PC-3 (cell line): ENCODE measurements around the gene TOMM40. TPM values are rescaled to one million over a fixed set of nuclear protein-coding genes. Genes with fewer than 3 reads are reported as not detected.
"Not testable (repeated sequence)": the region's sequence is repeated elsewhere in the genome, so short reads cannot be mapped to it uniquely, and the experiment has no call there.

ENCODE experiments used
- ATAC-seq: fragments of 200-7000 bp; cut with Tn5 transposase; 2 replicates; pipeline ENCODE4 v1.9.1; 2020; ENCODE audit warnings: mild to moderate bottlenecking, moderate library complexity
- BruUV-seq: library from RNA; stranded (reverse); fragments of 400-500 nt; replicated peaks from 2 replicates; lab custom pipeline; 2021; lab: Mats Ljungman, UMichigan
- CTCF ChIA-PET: fragments of 300-600 bp; sonication (Branson Sonifier 250); formaldehyde crosslinking; loops from one replicate; lab custom pipeline; 2022; ENCODE audit warnings: antibody characterized with exemption; lab: Charles Lee
- POLR2A ChIA-PET: fragments of 300-600 bp; sonication (Branson Sonifier 250); formaldehyde crosslinking; loops from one replicate; lab custom pipeline; 2022; ENCODE audit warnings: antibody characterized with exemption; ENCODE audit not compliant: unreplicated experiment; lab: Charles Lee
- DNase-seq: peaks from one replicate; pipeline ENCODE4 v3.0.0-alpha.2; 2015
- H2AFZ ChIP-seq: fragments of 300-600 bp; sonication (generic); 2 replicates; pipeline ENCODE4 v1.6.0; 2016; ENCODE audit warnings: antibody characterized with exemption, low read length
- H3F3A ChIP-seq: fragments of 300-600 bp; sonication (generic); one replicate; pipeline ENCODE4 v1.6.0; 2017; ENCODE audit warnings: antibody characterized with exemption, low read length, control low read depth, mild to moderate bottlenecking; ENCODE audit not compliant: unreplicated experiment
- H3K27ac ChIP-seq: fragments of 300-600 bp; sonication (generic); 2 replicates; pipeline ENCODE4 v1.5.1; 2016; ENCODE audit warnings: mild to moderate bottlenecking, low read length
- H3K27me3 ChIP-seq: fragments of 300-600 bp; sonication (generic); 2 replicates; pipeline ENCODE4 v1.6.1; 2016; ENCODE audit warnings: low read length, mixed read lengths
- H3K36me3 ChIP-seq: fragments of 300-600 bp; sonication (generic); 2 replicates; pipeline ENCODE4 v1.6.1; 2016; ENCODE audit warnings: low read depth, mixed run types, low read length, mixed read lengths
- H3K4me1 ChIP-seq: fragments of 300-600 bp; sonication (generic); 2 replicates; pipeline ENCODE4 v1.5.1; 2016; ENCODE audit warnings: low read length; ENCODE audit not compliant: insufficient read depth
- H3K4me2 ChIP-seq: fragments of 300-600 bp; sonication (generic); 2 replicates; pipeline ENCODE4 v1.6.0; 2016; ENCODE audit warnings: low read length
- H3K4me3 ChIP-seq: fragments of 300-600 bp; sonication (generic); 2 replicates; pipeline ENCODE4 v1.5.1; 2016; ENCODE audit warnings: mild to moderate bottlenecking, low read length, mixed read lengths
- H3K79me2 ChIP-seq: fragments of 300-600 bp; sonication (generic); 2 replicates; pipeline ENCODE4 v1.6.1; 2017; ENCODE audit warnings: low read length, mixed read lengths
- H3K9ac ChIP-seq: fragments of 300-600 bp; sonication (generic); 2 replicates; pipeline ENCODE4 v1.6.0; 2016; ENCODE audit warnings: mild to moderate bottlenecking, low read length
- H3K9me2 ChIP-seq: fragments of 300-600 bp; sonication (generic); replicated peaks from 2 replicates; pipeline ENCODE4 v1.6.1; 2016; ENCODE audit warnings: mixed run types, low read length, mixed read lengths
- H3K9me3 ChIP-seq: fragments of 300-600 bp; sonication (generic); 2 replicates; pipeline ENCODE4 v1.6.1; 2016; ENCODE audit warnings: low read length, mixed read lengths
- H4K20me1 ChIP-seq: fragments of 300-600 bp; sonication (generic); 2 replicates; pipeline ENCODE4 v1.6.1; 2016; ENCODE audit warnings: low read length, mixed read lengths
- CTCF ChIP-seq: fragments of 300-600 bp; sonication (generic); conservative IDR thresholded peaks from 2 replicates; pipeline ENCODE4 v1.5.1; 2017; ENCODE audit warnings: antibody characterized with exemption, low read depth, mild to moderate bottlenecking, low read length
- EZH2 ChIP-seq: fragments of 300-600 bp; sonication (generic); IDR thresholded peaks from one replicate; pipeline ENCODE4 v1.6.1; 2017; ENCODE audit warnings: antibody characterized with exemption, mild to moderate bottlenecking, low read length; ENCODE audit not compliant: unreplicated experiment
- EZH2phosphoT487 ChIP-seq: fragments of 300-600 bp; sonication (generic); IDR thresholded peaks from 2 replicates; pipeline ENCODE4 v1.6.1; 2018; ENCODE audit warnings: mild to moderate bottlenecking, antibody characterized with exemption, low read length, borderline replicate concordance
- intact Hi-C: fragments of 100-400 bp; cut with micrococcal nuclease; formaldehyde crosslinking; loops from 2 replicates; pipeline ENCODE4 v1.9.0; 2023
- total RNA-seq: library from RNA; depleted of rRNA; stranded (reverse); fragments of >200 nt; gene quantifications from 2 replicates; pipeline ENCODE4 v1.2.3, GENCODE V29; 2014

TOMM40 gene
- total RNA-seq, 1 experiment from 2014 or later, result 190 TPM

GRCh38 chr19:44912854-44913253, 21.8 kb downstream of the TOMM40 start:
- Histone ChIP-seq H3K79me2 (no peaks in the 10 kb centered on the region), H3K27me3 (no peaks in the 10 kb centered on the region), H3K27ac (no peak overlapping the region), H4K20me1 (no peaks in the 10 kb centered on the region), H3K36me3 (no peaks in the 10 kb centered on the region), H3K9me2 (no peaks in the 10 kb centered on the region), H3K4me1 (peaks cover 10% of the 10 kb centered on the region), H3K4me3 (no peak overlapping the region), H3K9ac (no peak overlapping the region), H3K4me2 (no peak overlapping the region), H3F3A (no peaks in the 10 kb centered on the region), H2AFZ (no peak overlapping the region), H3K9me3 (no peaks in the 10 kb centered on the region)
- ATAC-seq (no peak), DNase-seq (no peak)
- ChIA-PET POLR2A (no interaction called here), CTCF (no interaction called here)
- no TSS peak for BruUV-seq
- no peak for TF ChIP-seq EZH2phosphoT487
- TF ChIP-seq CTCF, result no peak
- TF ChIP-seq EZH2, result no peak
- intact Hi-C loops, result no loop called here

GRCh38 chr19:44913512-44914432, 22.7 kb downstream of the TOMM40 start:
- intact Hi-C loops, H3K79me2 ChIP-seq, H3K9me3 ChIP-seq, H3K9me2 ChIP-seq, H3K4me3 ChIP-seq, H3K4me1 ChIP-seq, ATAC-seq, H3K27ac ChIP-seq, H3F3A ChIP-seq, H3K36me3 ChIP-seq, H3K9ac ChIP-seq, H3K27me3 ChIP-seq, BruUV-seq, H2AFZ ChIP-seq, H4K20me1 ChIP-seq, POLR2A ChIA-PET, CTCF ChIA-PET, DNase-seq: not testable (repeated sequence)
- peak overlapping the region; percentile 82; the same call in 1 of the 2 replicates for H3K4me2 ChIP-seq

GRCh38 chr19:44914433-44915206, 23.6 kb downstream of the TOMM40 start, which contains the start of gene APOC1:
Gene APOC1, plus strand, starts transcription at chr19:44914608. Its CDS starts 284 bp downstream, at chr19:44914892.
- H3K9me3 ChIP-seq, intact Hi-C loops, H3K27ac ChIP-seq, H3K79me2 ChIP-seq, H3K27me3 ChIP-seq, H3K4me1 ChIP-seq, H3K36me3 ChIP-seq, H3F3A ChIP-seq, H3K9me2 ChIP-seq, H4K20me1 ChIP-seq: not testable (repeated sequence)
- peak within 1 kb of the TSS; percentile 68 for H3K4me3 ChIP-seq
- CTCF ChIA-PET, result interaction anchor here (0.6 kb wide), 1 partner anchor 191 kb away, joined by 4 read pairs; no protein-coding TSS in a partner anchor
- H3K4me2 ChIP-seq, result peak within 1 kb of the TSS; percentile 82
- DNase-seq (peak; percentile 82), ATAC-seq (peak; percentile 91)
- peak within 1 kb of the TSS; percentile 62 for H3K9ac ChIP-seq
- peak within 1 kb of the TSS; percentile 87 for H2AFZ ChIP-seq
- TSS peak; percentile 35 for BruUV-seq
- POLR2A ChIA-PET, result interaction anchor here (0.6 kb wide), 1 partner anchor 9 kb away, joined by 3 read pairs; the partner anchor contains the start of gene APOE
